Keratinocyte (primary cell): ENCODE results near the gene SLC6A1. TPM values are rescaled to one million over a fixed set of nuclear protein-coding genes. Genes with fewer than 3 reads are reported as not detected.

ENCODE experiments used
- DNase-seq: peaks from one replicate; pipeline ENCODE4 v3.0.0-alpha.2; 2011; ENCODE audit warnings: low read depth, missing footprints, low spot score
- FAIRE-seq: peaks from 2 replicates; lab custom pipeline; 2011; peaks lifted over from hg19 to GRCh38; lab: Jason Lieb, UNC
- H2AFZ ChIP-seq: 2 replicates; pipeline ENCODE4 v1.6.0; 2012; ENCODE audit warnings: low read length, control low read depth, inconsistent platforms; ENCODE audit not compliant: control insufficient read depth
- H3K27ac ChIP-seq: 2 replicates; pipeline ENCODE4 v1.5.1; 2011; ENCODE audit warnings: low read length; ENCODE audit not compliant: control insufficient read depth, insufficient read depth
- H3K27me3 ChIP-seq: 3 replicates; pipeline ENCODE4 v1.6.0; 2011; ENCODE audit warnings: low read length; ENCODE audit not compliant: control insufficient read depth, insufficient read depth; ENCODE audit errors: extremely low read depth
- H3K36me3 ChIP-seq, 2 experiments: 2 replicates in 1 of 2; 3 replicates in 1 of 2; pipeline ENCODE4 v1.5.1; 2011; ENCODE audit warnings: low read length in 2 of 2, mild to moderate bottlenecking in 1 of 2; ENCODE audit not compliant: control insufficient read depth in 2 of 2, insufficient read depth in 2 of 2; ENCODE audit errors: extremely low read depth in 1 of 2
- H3K4me1 ChIP-seq: 3 replicates; pipeline ENCODE4 v1.5.1; 2011; ENCODE audit warnings: low read length; ENCODE audit not compliant: control insufficient read depth, insufficient read depth; ENCODE audit errors: extremely low read depth
- H3K4me2 ChIP-seq: 3 replicates; pipeline ENCODE4 v1.6.0; 2011; ENCODE audit warnings: low read depth, low read length; ENCODE audit not compliant: control insufficient read depth, insufficient read depth; ENCODE audit errors: extremely low read depth
- H3K4me3 ChIP-seq, 3 experiments: fragments of 200-600 bp in 1 of 3; sonication (generic) in 1 of 3; 2 replicates in 2 of 3; 3 replicates in 1 of 3; pipeline ENCODE4 v1.5.1; 2011 to 2016; ENCODE audit warnings: low read length in 3 of 3, mild to moderate bottlenecking in 3 of 3, control low read depth in 2 of 3, inconsistent platforms in 1 of 3, low read depth in 1 of 3, mixed read lengths in 1 of 3, mixed run types in 1 of 3, moderate library complexity in 1 of 3; ENCODE audit not compliant: control insufficient read depth in 2 of 3, insufficient read depth in 2 of 3; ENCODE audit errors: extremely low read depth in 1 of 3
- H3K79me2 ChIP-seq: 2 replicates; pipeline ENCODE4 v1.6.0; 2012; ENCODE audit warnings: low read length; ENCODE audit not compliant: control insufficient read depth, insufficient read depth
- H3K9ac ChIP-seq: 3 replicates; pipeline ENCODE4 v1.6.0; 2011; ENCODE audit warnings: low read length; ENCODE audit not compliant: control insufficient read depth, insufficient read depth; ENCODE audit errors: extremely low read depth
- H3K9me1 ChIP-seq: 3 replicates; pipeline ENCODE4 v1.6.0; 2011; ENCODE audit warnings: low read length; ENCODE audit not compliant: control insufficient read depth, insufficient read depth; ENCODE audit errors: extremely low read depth
- H3K9me3 ChIP-seq: 2 replicates; pipeline ENCODE4 v1.5.1; 2012; ENCODE audit warnings: low read depth, low read length; ENCODE audit not compliant: control insufficient read depth
- H4K20me1 ChIP-seq: 3 replicates; pipeline ENCODE4 v1.6.0; 2011; ENCODE audit warnings: low read length; ENCODE audit not compliant: control insufficient read depth, insufficient read depth; ENCODE audit errors: extremely low read depth
- EZH2 ChIP-seq: IDR thresholded peaks from one replicate; pipeline ENCODE4 v1.6.1; 2012; ENCODE audit warnings: inconsistent platforms, mild to moderate bottlenecking, low read length, moderate library complexity
- dilution Hi-C: fragments of 300-500 bp; cut with MboI; formaldehyde crosslinking; loops from one replicate; pipeline ENCODE4 v1.7.0; 2020; ENCODE audit warnings: low sequenced_read_pairs; ENCODE audit not compliant: extremely low pct_ligation_motif_present
- polyA plus RNA-seq, 5 experiments: library from polyadenylated mRNA; depleted of rRNA in 3 of 5; stranded (reverse) in 3 of 5; stranded (forward) in 1 of 5; unstranded in 1 of 5; fragments of >200 nt; gene quantifications; 1 replicate in 1 of 5; 2 replicates in 3 of 5; 3 replicates in 1 of 5; pipeline versions ENCODE4 v1.2.1 to v1.2.3, GENCODE V29; 2011 to 2012; ENCODE audit warnings: missing spikeins in 2 of 5, low read depth in 1 of 5, low replicate concordance in 1 of 5
- TF ChIP-seq, protein P1 (sequence below), 3 experiments: IDR thresholded peaks in 1 of 3; conservative IDR thresholded peaks in 1 of 3; optimal IDR thresholded peaks in 1 of 3; 2 replicates in 2 of 3; 3 replicates in 1 of 3; pipeline versions ENCODE3 to v1.5.1; 2011; ENCODE audit warnings: low read length in 3 of 3, mild to moderate bottlenecking in 3 of 3, moderate library complexity in 2 of 3, control low read depth in 1 of 3, inconsistent platforms in 1 of 3; ENCODE audit not compliant: insufficient read depth in 2 of 3; ENCODE audit errors: extremely low read depth in 1 of 3

SLC6A1 gene
- polyA plus RNA-seq, 1 donor (not counting 4 experiments of a cell fraction or from before 2014, with no cell fraction given): not detected

DNA sequence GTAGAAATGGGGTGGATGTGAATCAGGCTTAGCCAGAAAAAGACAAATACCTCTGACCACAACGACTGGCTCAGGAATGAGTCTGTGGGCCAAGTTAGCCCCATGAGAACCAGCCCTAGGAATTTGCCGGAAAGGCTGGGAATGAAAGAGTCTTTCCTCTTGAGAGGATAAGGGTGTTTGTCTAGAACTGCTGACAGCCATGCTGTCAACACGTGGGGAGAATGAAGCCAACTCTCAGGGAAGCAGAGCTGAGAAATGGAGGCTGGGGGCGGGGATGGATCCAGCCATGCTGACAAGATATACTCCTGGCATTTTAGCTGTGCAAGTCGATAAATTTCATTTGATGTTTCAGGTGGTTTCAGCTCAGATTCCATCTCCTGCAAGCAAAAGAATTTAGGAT lies 10.6 kb upstream of the SLC6A1 start:
- Histone ChIP-seq H3K36me3 (no peaks in the 10 kb centered on the region), H3K27me3 (peaks cover 51% of the 10 kb centered on the region), H4K20me1 (no peaks in the 10 kb centered on the region), H3K79me2 (no peaks in the 10 kb centered on the region), H3K4me1 (peaks cover 8% of the 10 kb centered on the region), H3K4me3 (no peak overlapping the region), H3K9ac (no peak overlapping the region), H3K9me1 (no peaks in the 10 kb centered on the region), H3K27ac (no peak overlapping the region), H2AFZ (no peak overlapping the region), H3K4me2 (no peak overlapping the region), H3K9me3 (no peaks in the 10 kb centered on the region)
- FAIRE-seq (no peak), DNase-seq (no peak)
- dilution Hi-C loops: no loop called here
- no peak for TF ChIP-seq EZH2

DNA sequence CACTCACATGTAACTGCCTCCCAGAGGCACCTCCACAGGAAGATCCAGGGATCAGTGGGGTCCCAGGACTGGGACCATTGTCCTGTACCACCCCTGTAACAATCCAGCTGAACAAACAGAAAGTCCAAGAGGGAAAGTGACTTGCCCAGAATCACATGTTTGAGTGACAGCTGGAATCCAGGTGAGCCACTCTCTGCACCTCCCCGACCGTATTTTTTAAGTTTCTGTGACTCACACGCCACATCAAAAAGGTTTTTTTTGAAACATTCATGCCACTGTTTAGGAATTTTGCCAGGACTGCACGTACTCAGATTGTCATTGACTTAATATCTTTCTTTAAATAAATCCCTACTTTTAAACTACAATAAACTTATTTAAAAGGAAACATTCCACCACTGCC lies 9.8 kb upstream of the SLC6A1 start:
- H3K9me1 ChIP-seq: no peaks in the 10 kb centered on the region
- no peaks in the 10 kb centered on the region for H3K9me3 ChIP-seq
- dilution Hi-C loops: no loop called here
- H3K9ac ChIP-seq: no peak overlapping the region
- FAIRE-seq (no peak), DNase-seq (peak; percentile 36)
- no peak overlapping the region for H3K4me3 ChIP-seq
- no peak overlapping the region for H2AFZ ChIP-seq
- H3K79me2 ChIP-seq: no peaks in the 10 kb centered on the region
- no peaks in the 10 kb centered on the region for H3K36me3 ChIP-seq
- peaks cover 57% of the 10 kb centered on the region for H3K27me3 ChIP-seq
- no peak overlapping the region for H3K27ac ChIP-seq
- H3K4me1 ChIP-seq: peaks cover 8% of the 10 kb centered on the region
- TF ChIP-seq, protein P1, sequence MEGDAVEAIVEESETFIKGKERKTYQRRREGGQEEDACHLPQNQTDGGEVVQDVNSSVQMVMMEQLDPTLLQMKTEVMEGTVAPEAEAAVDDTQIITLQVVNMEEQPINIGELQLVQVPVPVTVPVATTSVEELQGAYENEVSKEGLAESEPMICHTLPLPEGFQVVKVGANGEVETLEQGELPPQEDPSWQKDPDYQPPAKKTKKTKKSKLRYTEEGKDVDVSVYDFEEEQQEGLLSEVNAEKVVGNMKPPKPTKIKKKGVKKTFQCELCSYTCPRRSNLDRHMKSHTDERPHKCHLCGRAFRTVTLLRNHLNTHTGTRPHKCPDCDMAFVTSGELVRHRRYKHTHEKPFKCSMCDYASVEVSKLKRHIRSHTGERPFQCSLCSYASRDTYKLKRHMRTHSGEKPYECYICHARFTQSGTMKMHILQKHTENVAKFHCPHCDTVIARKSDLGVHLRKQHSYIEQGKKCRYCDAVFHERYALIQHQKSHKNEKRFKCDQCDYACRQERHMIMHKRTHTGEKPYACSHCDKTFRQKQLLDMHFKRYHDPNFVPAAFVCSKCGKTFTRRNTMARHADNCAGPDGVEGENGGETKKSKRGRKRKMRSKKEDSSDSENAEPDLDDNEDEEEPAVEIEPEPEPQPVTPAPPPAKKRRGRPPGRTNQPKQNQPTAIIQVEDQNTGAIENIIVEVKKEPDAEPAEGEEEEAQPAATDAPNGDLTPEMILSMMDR (optimal IDR thresholded peaks at IDR 0.05 in 1 of 3, IDR thresholded peaks at IDR 0.05 in 1 of 3, conservative IDR thresholded peaks at IDR 0.05 in 1 of 3; ENCODE audit: extremely low read depth in 1 of 3, insufficient read depth in 2 of 3, low read length in 3 of 3): no peak
- TF ChIP-seq EZH2: no peak
- H4K20me1 ChIP-seq: no peaks in the 10 kb centered on the region
- peak overlapping the region; percentile 75 for H3K4me2 ChIP-seq

DNA sequence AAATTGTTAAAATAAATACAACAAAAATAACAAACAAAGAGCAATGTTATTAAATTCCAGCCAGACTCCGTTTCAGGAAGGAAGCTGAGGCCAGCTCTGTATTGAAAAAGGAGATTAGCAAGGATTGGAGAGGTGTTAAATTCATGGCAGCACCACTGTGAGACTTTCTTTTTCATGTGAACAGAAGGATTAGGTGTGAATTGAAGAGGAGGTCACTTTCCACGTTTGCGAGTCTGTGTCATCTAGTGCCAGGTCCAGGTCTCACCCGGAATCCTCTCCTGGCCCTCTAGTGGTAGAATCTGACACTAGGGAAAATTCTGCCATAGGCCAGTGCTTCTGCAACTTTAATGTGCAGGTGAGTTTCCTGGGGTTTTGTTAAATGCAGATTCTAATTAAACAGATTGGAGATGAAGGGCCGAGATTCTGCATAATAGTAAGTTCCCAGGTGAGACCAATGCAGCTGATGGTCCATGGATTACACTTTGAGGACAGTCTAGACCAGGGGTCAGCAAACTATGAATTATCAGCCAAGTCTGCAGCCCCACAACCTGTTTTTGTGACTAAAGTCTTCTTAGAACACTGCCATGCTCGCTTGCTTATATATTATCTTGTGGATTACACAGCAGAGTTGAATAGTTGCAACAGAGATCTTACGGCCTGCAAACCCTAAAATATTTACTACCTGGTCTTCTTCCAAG lies 9.2 kb upstream of the SLC6A1 start:
- no peaks in the 10 kb centered on the region for H3K9me3 ChIP-seq

More for the DNA sequence above, 9.2 kb upstream of the SLC6A1 start:
- FAIRE-seq: peak; percentile 83
- H3K9ac ChIP-seq: no peak overlapping the region
- H3K4me2 ChIP-seq: peak overlapping the region; percentile 75
- peaks cover 58% of the 10 kb centered on the region for H3K27me3 ChIP-seq
- peak overlapping the region in 1 of 3 experiments; percentile 40 for H3K4me3 ChIP-seq
- no peak overlapping the region for H2AFZ ChIP-seq
- peaks cover 8% of the 10 kb centered on the region for H3K4me1 ChIP-seq
- H3K79me2 ChIP-seq: no peaks in the 10 kb centered on the region
- no peak for TF ChIP-seq EZH2
- TF ChIP-seq, protein P1 (optimal IDR thresholded peaks at IDR 0.05 in 1 of 3, IDR thresholded peaks at IDR 0.05 in 1 of 3, conservative IDR thresholded peaks at IDR 0.05 in 1 of 3; ENCODE audit: extremely low read depth in 1 of 3, insufficient read depth in 2 of 3, low read length in 3 of 3): peak; percentile 73 to 93 (median 74)
- dilution Hi-C loops: no loop called here
- H3K36me3 ChIP-seq: no peaks in the 10 kb centered on the region
- H4K20me1 ChIP-seq: no peaks in the 10 kb centered on the region
- no peaks in the 10 kb centered on the region for H3K9me1 ChIP-seq
- no peak overlapping the region for H3K27ac ChIP-seq
- DNase-seq: no peak
